GM12892 (cell line): ENCODE data around the gene HOMEZ.
"Not testable (repeated sequence)": the region's sequence is repeated elsewhere in the genome, so short reads cannot be mapped to it uniquely, and the experiment has no call there.

ENCODE experiments used
- POLR2A ChIP-seq: IDR thresholded peaks from 2 replicates; pipeline ENCODE4 v1.6.1; 2011; ENCODE audit warnings: low read depth, low read length, control low read depth
- POLR2AphosphoS5 ChIP-seq: IDR thresholded peaks from 2 replicates; pipeline ENCODE4 v1.6.1; 2011; ENCODE audit warnings: low read depth, low read length, control low read depth
- TAF1 ChIP-seq: IDR thresholded peaks from 2 replicates; pipeline ENCODE4 v1.6.1; 2011; ENCODE audit warnings: low read depth, mild to moderate bottlenecking, control low read depth, low read length, borderline replicate concordance

DNA sequence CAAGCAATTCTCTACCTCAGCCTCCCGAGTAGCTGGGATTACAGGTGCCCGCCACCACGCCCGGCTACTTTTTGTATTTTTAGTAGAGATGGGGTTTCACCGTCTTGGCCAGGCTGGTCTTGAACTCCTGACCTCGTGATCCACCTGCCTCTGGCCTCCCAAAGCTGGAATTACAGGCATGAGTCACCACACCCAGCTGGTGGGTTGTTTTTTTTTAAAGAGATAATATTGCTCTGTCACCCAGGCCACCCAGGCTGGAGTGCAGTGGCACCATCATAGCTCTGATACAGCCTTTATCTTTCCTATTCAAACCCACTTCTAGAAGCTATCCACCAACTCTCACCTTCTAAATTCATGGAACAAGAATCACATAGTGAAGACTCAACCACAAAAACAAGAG, 8.0 kb downstream of the HOMEZ start:
- TF ChIP-seq POLR2AphosphoS5, POLR2A, TAF1: not testable (repeated sequence)
